Muscle layer of duodenum (tissue), 2 donors: Measurements from ENCODE around the gene ATPAF1.
"Not testable (repeated sequence)": the region's sequence is repeated elsewhere in the genome, so short reads cannot be mapped to it uniquely, and the experiment has no call there.

ENCODE experiments used
- H3K27ac ChIP-seq: one replicate; pipeline ENCODE4 v1.7.0; 2013; ENCODE audit warnings: mild to moderate bottlenecking, low read length
- H3K27me3 ChIP-seq: one replicate; pipeline ENCODE4 v1.7.0; 2013; ENCODE audit warnings: low read depth, mild to moderate bottlenecking, control low read depth, low read length
- H3K36me3 ChIP-seq, 2 donors: one replicate each; pipeline ENCODE4 v1.7.0; 2013; ENCODE audit warnings: low read length in 2 of 2, control low read depth in 1 of 2, mild to moderate bottlenecking in 1 of 2; ENCODE audit not compliant: insufficient read depth in 2 of 2, control insufficient read depth in 1 of 2
- H3K4me1 ChIP-seq, 2 donors: one replicate each; pipeline ENCODE4 v1.7.0; 2013; ENCODE audit warnings: low read length in 2 of 2, mild to moderate bottlenecking in 2 of 2, control low read depth in 1 of 2, moderate library complexity in 1 of 2; ENCODE audit not compliant: insufficient read depth in 2 of 2, control insufficient read depth in 1 of 2
- H3K4me3 ChIP-seq, 2 donors: one replicate each; pipeline ENCODE4 v1.7.0; 2013; ENCODE audit warnings: low read length in 2 of 2, low read depth in 1 of 2, mild to moderate bottlenecking in 1 of 2
- H3K9me3 ChIP-seq, 2 donors: one replicate each; pipeline ENCODE4 v1.7.0; 2013; ENCODE audit warnings: low read length in 2 of 2, control low read depth in 1 of 2, mild to moderate bottlenecking in 1 of 2; ENCODE audit not compliant: control insufficient read depth in 1 of 2
- donor health status: healthy.

ATPAF1 gene, protein sequence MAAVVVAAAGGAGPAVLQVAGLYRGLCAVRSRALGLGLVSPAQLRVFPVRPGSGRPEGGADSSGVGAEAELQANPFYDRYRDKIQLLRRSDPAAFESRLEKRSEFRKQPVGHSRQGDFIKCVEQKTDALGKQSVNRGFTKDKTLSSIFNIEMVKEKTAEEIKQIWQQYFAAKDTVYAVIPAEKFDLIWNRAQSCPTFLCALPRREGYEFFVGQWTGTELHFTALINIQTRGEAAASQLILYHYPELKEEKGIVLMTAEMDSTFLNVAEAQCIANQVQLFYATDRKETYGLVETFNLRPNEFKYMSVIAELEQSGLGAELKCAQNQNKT

DNA sequence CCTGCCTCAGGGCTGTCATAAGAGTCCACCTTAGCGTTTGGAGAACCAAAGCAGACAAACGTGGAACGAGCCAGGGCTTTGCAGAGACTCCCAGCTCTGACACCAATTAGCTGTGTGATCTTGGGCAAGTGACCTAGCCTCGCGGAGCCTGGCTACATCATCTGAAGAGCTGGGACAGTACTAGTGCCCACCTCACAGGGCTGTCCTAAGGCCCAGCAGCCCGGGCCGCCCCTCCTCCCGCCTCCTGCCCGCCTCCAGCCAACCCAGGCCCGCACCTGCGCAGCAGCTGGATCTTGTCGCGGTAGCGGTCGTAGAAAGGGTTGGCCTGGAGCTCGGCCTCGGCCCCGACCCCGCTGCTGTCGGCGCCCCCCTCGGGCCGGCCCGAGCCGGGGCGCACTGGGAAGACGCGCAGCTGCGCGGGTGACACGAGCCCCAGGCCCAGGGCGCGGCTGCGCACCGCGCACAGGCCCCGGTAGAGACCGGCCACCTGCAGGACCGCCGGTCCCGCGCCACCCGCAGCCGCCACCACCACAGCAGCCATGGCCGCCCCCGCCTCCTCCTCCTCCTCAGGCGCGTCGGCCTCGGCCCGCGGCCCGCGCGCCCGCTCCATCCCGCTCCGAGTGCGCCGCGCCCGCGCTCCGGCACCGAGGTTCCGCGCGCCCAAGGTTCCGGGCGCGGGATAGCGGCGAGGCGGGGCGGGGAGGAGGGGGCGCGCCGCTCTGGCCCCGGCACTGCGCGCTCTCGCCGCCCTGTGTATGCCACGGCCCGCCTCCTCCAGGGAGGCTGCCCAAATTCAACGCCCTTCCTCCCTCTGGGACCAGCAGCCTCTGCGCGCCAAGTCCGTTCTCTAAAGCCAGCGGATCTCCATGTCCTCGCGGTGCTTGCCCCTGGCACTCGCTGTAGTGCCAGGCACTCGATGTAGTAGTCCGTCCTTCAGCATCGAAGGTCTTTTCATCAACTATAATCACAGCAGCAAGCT lies at the start of gene ATPAF1:
Gene ATPAF1, minus strand, starts transcription at position 583 of the 979 bp plus-strand sequence. Its CDS starts 42 bp downstream, at position 541.
- Histone ChIP-seq H3K27me3 (no peaks in the 10 kb centered on the region), H3K4me1 (peaks cover 5 to 26% of the 10 kb centered on the region in 2 donors), H3K9me3 (no peaks in the 10 kb centered on the region), H3K36me3 (peaks cover 11% of the 10 kb centered on the region in 2 donors), H3K4me3 (peak within 1 kb of the TSS; percentile 93 to 95), H3K27ac (peak within 1 kb of the TSS; percentile 66)

DNA sequence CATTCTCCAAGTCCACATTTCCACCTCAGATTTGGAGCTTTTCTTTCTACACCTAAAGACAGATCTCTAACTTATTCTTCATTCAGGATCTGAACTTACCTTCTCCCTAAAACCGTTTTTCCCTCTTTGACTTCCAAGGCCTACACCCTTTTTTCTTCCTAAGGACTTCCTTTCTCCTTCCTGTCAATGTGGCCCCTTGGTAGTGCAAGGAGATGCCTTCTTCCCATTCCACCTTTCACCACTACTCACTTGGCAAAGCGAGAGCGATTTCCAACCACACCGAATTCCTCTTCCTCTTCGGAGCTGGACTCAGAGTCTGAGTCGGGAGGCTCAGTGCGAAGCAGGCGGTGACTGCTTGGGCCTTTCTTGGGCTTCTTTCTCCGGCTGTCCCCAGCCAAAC lies 49.5 kb upstream of the ATPAF1 start:
- H3K4me1 ChIP-seq: peaks cover 19 to 28% of the 10 kb centered on the region in 2 donors
- H3K27ac ChIP-seq: peak overlapping the region; percentile 82
- peak overlapping the region; percentile 89 to 93 for H3K4me3 ChIP-seq

DNA sequence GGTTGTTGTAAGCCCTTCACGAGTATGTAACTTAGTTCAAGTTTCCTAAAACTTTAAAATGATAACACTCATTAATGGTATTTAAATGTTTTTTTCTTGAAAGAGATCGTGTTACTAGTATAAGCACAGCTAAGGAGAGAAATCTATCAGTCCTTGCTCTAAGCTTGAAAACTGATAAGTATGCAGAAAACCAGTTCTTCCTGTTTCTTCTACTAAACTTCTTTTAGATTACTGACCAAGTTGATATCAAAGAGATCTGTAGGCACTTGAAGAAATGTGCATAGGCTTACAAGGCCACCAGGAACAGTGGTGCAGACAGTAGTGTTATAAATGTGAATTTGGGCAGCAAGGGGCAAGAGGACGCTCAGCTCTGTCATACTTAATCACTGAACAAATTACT lies 46.8 kb upstream of the ATPAF1 start:
- Histone ChIP-seq H3K4me3 (no peak overlapping the region), H3K27ac (no peak overlapping the region), H3K36me3 (peaks cover 18 to 20% of the 10 kb centered on the region in 2 donors), H3K9me3 (no peaks in the 10 kb centered on the region), H3K4me1 (peaks cover 19 to 28% of the 10 kb centered on the region in 2 donors), H3K27me3 (no peaks in the 10 kb centered on the region)

More for the DNA sequence above, 49.5 kb upstream of the ATPAF1 start:
- Histone ChIP-seq H3K9me3 (no peaks in the 10 kb centered on the region), H3K27me3 (no peaks in the 10 kb centered on the region), H3K36me3 (peaks cover 13 to 18% of the 10 kb centered on the region in 2 donors)

DNA sequence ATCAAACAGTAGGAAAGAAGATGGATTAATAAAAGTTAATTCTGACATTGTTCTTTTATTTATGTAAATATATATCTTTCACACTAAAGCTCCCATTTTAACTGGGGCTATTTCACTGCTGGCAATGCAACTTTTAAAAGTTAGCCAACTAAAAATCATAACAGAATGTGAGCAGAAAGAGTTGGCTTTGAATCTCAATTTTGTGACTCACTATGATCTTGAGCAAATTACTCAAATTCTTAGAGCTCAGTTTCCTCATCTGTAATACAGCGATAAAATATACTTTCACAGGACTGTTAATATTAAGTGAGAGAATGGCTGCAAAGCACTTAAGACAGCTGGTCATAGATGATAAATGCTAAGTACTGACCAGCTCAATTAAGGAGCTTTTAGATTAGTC lies 40.0 kb upstream of the ATPAF1 start:
- H3K36me3 ChIP-seq: peaks cover 27 to 50% of the 10 kb centered on the region in 2 donors
- H3K27ac ChIP-seq: no peak overlapping the region
- no peaks in the 10 kb centered on the region for H3K27me3 ChIP-seq
- H3K9me3 ChIP-seq: no peaks in the 10 kb centered on the region
- H3K4me1 ChIP-seq: no peaks in the 10 kb centered on the region
- no peak overlapping the region for H3K4me3 ChIP-seq

GRCh38 chr1:46705408-46705807 lies 37.2 kb upstream of the ATPAF1 start:
- no peaks in the 10 kb centered on the region for H3K9me3 ChIP-seq
- H3K4me1 ChIP-seq: no peaks in the 10 kb centered on the region
- H3K27ac ChIP-seq: no peak overlapping the region
- H3K4me3 ChIP-seq: no peak overlapping the region
- H3K27me3 ChIP-seq: no peaks in the 10 kb centered on the region
- H3K36me3 ChIP-seq: peaks cover 40 to 44% of the 10 kb centered on the region in 2 donors

DNA sequence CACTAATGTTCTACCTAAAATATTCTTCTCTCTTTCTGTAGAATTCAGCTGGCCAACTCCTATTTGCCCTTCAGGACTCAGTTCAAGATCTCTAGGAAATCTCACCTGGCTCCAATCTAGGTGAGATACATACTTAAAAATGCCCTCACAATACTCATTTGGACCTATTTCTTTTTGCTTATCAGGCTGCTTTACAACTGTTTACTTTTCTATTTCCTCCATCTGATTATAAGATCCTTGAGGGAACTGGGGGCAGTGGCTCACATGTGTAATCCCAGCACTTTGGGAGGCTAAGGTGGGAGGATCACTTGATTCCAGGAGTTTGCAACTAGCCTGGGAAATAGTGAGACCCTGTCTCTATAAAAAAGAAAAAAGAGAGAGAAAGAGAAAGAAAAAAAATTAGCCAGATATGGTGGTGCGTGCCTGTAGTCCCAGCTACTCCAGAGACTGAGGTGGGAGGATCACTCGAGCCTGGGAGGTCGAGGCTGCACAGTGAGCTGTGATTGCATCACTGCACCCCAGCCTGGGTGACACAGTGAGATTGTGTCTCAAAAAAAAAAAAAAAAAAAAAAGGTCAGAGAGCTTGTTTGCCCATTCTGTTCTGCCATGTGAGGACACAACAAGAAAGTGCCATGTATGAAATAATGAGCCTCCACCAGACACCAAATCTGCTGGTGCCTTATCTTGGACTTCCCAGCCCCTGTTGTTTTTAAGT lies 35.9 kb upstream of the ATPAF1 start:
- Histone ChIP-seq H3K9me3 (no peaks in the 10 kb centered on the region), H3K27ac (no peak overlapping the region), H3K36me3 (peaks cover 43 to 44% of the 10 kb centered on the region in 2 donors), H3K4me3 (no peak overlapping the region), H3K27me3 (no peaks in the 10 kb centered on the region), H3K4me1 (peaks cover 0 to 2% of the 10 kb centered on the region in 2 donors)

GRCh38 chr1:46699666-46700065 lies 31.5 kb upstream of the ATPAF1 start:
- no peak overlapping the region for H3K27ac ChIP-seq
- H3K36me3 ChIP-seq: peaks cover 38 to 49% of the 10 kb centered on the region in 2 donors
- H3K27me3 ChIP-seq: no peaks in the 10 kb centered on the region
- no peak overlapping the region for H3K4me3 ChIP-seq
- no peaks in the 10 kb centered on the region for H3K9me3 ChIP-seq
- H3K4me1 ChIP-seq: peaks cover 0 to 9% of the 10 kb centered on the region in 2 donors

- Histone ChIP-seq H3K4me3 (no peak overlapping the region), H3K36me3 (peaks cover 28 to 36% of the 10 kb centered on the region in 2 donors), H3K9me3 (no peaks in the 10 kb centered on the region), H3K27me3 (no peaks in the 10 kb centered on the region), H3K4me1 (peaks cover 6 to 9% of the 10 kb centered on the region in 2 donors), H3K27ac (no peak overlapping the region)
These were observed 28.9 kb upstream of the ATPAF1 start for GRCh38 chr1:46697053-46697452.

DNA sequence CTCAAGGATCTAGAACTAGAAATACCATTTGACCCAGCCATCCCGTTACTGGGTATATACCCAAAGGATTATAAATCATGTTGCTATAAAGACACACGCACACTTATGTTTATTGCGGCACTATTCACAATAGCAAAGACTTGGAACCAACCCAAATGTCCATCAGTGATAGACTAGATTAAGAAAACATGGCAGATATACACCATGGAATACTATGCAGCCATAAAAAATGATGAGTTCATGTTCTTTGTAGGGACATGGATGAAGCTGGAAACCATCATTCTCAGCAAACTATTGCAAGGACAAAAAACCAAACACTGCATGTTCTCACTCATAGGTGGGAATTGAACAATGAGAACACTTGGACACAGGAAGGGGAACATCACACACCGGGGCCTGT lies 26.5 kb upstream of the ATPAF1 start:
- not testable (repeated sequence) for H3K9me3 ChIP-seq, H3K27ac ChIP-seq, H3K27me3 ChIP-seq, H3K4me3 ChIP-seq
- peaks cover 34 to 45% of the 10 kb centered on the region in 2 donors for H3K36me3 ChIP-seq
- H3K4me1 ChIP-seq: peaks cover 9 to 12% of the 10 kb centered on the region in 2 donors

- H3K9me3 ChIP-seq: no peaks in the 10 kb centered on the region
- H3K27ac ChIP-seq: no peak overlapping the region
- peaks cover 44 to 47% of the 10 kb centered on the region in 2 donors for H3K36me3 ChIP-seq
These were observed 24.9 kb upstream of the ATPAF1 start for GRCh38 chr1:46692811-46693770.

More at GRCh38 chr1:46692811-46693770, 24.9 kb upstream of the ATPAF1 start:
- H3K4me3 ChIP-seq: no peak overlapping the region
- peaks cover 0 to 12% of the 10 kb centered on the region in 2 donors for H3K4me1 ChIP-seq
- no peaks in the 10 kb centered on the region for H3K27me3 ChIP-seq
